ENCODE measurements around the gene DLGAP1. TPM values are rescaled to one million over a fixed set of nuclear protein-coding genes. Genes with fewer than 3 reads are reported as not detected.

DLGAP1 gene
- total RNA-seq, 2 experiments from 2014 or later, result 0.53 to 1.5 TPM

DNA sequence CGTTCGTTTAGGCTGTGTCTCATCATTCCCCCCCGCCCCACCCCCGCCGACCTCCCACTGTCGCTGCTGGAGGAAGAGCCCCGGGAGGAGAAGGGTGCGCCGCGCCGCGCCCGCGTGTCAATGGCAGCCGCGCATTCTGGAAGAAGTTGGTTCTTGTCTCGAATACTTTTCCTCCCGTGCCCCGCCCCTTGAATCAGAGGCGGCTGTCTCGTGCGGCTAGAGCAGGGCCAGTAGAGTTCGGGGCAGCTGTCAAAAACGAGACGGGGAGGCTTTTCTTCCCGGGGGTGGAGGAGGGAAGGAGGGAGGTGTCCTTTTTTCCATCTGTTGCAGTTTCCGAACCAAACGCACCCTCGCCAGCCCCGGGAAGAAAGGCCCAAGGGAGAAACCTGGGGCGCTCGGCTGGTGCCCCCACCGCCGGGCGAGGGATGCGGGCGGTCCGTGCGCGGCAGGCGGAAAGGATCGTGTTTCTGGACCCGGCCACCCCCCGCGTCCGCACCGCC lies 1005.5 kb downstream of the DLGAP1 start:
- Mint-ChIP-seq H3K4me1 (peaks cover 39% of the 10 kb centered on the region), H3K27me3 (no peaks in the 10 kb centered on the region), H3K4me3 (peak overlapping the region; percentile 92), H3K27ac (peak overlapping the region; percentile 99), H3K9me3 (no peaks in the 10 kb centered on the region), H3K36me3 (ENCODE audit: low read depth) (peaks cover 10% of the 10 kb centered on the region)
- no peak for DNase-seq
- ChIA-PET CTCF (interaction anchor here (2.9 kb wide), 1 partner anchor 145 kb away, joined by 18 read pairs; no protein-coding TSS in a partner anchor), POLR2A (interaction anchor here (1.0 to 7.9 kb wide), 8 partner anchors 10 to 200 kb away, joined by 3 to 74 read pairs (median 30); partner anchors contain the start of gene MYL12A)

GRCh38 chr18:3448838-3449511 lies 1006.1 kb downstream of the DLGAP1 start:
- Mint-ChIP-seq H3K4me1 (peaks cover 37% of the 10 kb centered on the region), H3K4me3 (peak overlapping the region; percentile 92), H3K9me3 (no peaks in the 10 kb centered on the region), H3K27ac (peak overlapping the region; percentile 99), H3K36me3 (ENCODE audit: low read depth) (peaks cover 10% of the 10 kb centered on the region), H3K27me3 (no peaks in the 10 kb centered on the region)
- POLR2A ChIA-PET, result interaction anchor here (1.0 to 7.9 kb wide), 13 partner anchors 9 to 472 kb away, joined by 3 to 74 read pairs (median 11); partner anchors contain the start of genes MYL12A and MYL12B
- CTCF ChIA-PET, result interaction anchor here (0.7 to 2.9 kb wide), 4 partner anchors 137 to 217 kb away, joined by 3 to 18 read pairs (median 11); no protein-coding TSS in a partner anchor
- peak; percentile 84 for DNase-seq

GRCh38 chr18:3447895-3448837 lies 1006.9 kb downstream of the DLGAP1 start:
- Mint-ChIP-seq H3K4me1 (peaks cover 31% of the 10 kb centered on the region), H3K36me3 (ENCODE audit: low read depth) (peaks cover 10% of the 10 kb centered on the region), H3K27ac (peak overlapping the region; percentile 99), H3K4me3 (peak overlapping the region; percentile 92), H3K9me3 (no peaks in the 10 kb centered on the region), H3K27me3 (no peaks in the 10 kb centered on the region)
- ChIA-PET CTCF (interaction anchor here (0.6 to 2.9 kb wide), 12 partner anchors 10 to 296 kb away, joined by 3 to 18 read pairs (median 4); no protein-coding TSS in a partner anchor), POLR2A (interaction anchor here (0.6 to 7.9 kb wide), 21 partner anchors 8 to 812 kb away, joined by 3 to 74 read pairs (median 4); partner anchors contain the start of genes MYL12A and MYL12B)
- peak; percentile 88 for DNase-seq

- no peaks in the 10 kb centered on the region for H3K9me3 Mint-ChIP-seq
- POLR2A ChIA-PET, result interaction anchor here (0.6 to 7.9 kb wide), 20 partner anchors 12 to 811 kb away, joined by 3 to 74 read pairs (median 4); partner anchors contain the start of genes MYL12A and MYL12B
- peaks cover 22% of the 10 kb centered on the region for H3K4me1 Mint-ChIP-seq
- H3K27me3 Mint-ChIP-seq, result no peaks in the 10 kb centered on the region
- peak overlapping the region; percentile 92 for H3K4me3 Mint-ChIP-seq
- CTCF ChIA-PET, result interaction anchor here (0.6 to 2.9 kb wide), 12 partner anchors 11 to 295 kb away, joined by 3 to 18 read pairs (median 4); no protein-coding TSS in a partner anchor
- peaks cover 4% of the 10 kb centered on the region for H3K36me3 Mint-ChIP-seq (ENCODE audit: low read depth)
- DNase-seq, result no peak
- peak overlapping the region; percentile 99 for H3K27ac Mint-ChIP-seq
Measured at GRCh38 chr18:3447068-3447894, 1007.8 kb downstream of the DLGAP1 start.

All from activated CD4-positive, alpha-beta memory T cell treated with anti-CD3 and anti-CD28 coated beads, Interleukin-2, amount 10 ng/mL, durations not matched to agents 7 days and 5 days (primary cell).